CD4-positive, alpha-beta T cell treated with Interleukin-21 for 1 hour (primary cell): Measurements from ENCODE around the gene SLC24A3.

Source experiments
- DNase-seq: peaks from one replicate; pipeline ENCODE4 v3.0.0-alpha.2; 2020

Gene SLC24A3

GRCh38 chr20:19562426-19562825 is 350.0 kb downstream of the SLC24A3 start:
- DNase-seq, result no peak

GRCh38 chr20:19564261-19564660 is 351.8 kb downstream of the SLC24A3 start:
- DNase-seq, result no peak

GRCh38 chr20:19565736-19566135 is 353.3 kb downstream of the SLC24A3 start:
- DNase-seq, result no peak

GRCh38 chr20:19566226-19566945 is 353.9 kb downstream of the SLC24A3 start:
- no peak for DNase-seq

GRCh38 chr20:19568128-19568527 is 355.7 kb downstream of the SLC24A3 start:
- DNase-seq, result no peak

GRCh38 chr20:19571996-19572395 is 359.6 kb downstream of the SLC24A3 start:
- no peak for DNase-seq

GRCh38 chr20:19577692-19578091 is 365.2 kb downstream of the SLC24A3 start:
- no peak for DNase-seq

- no peak for DNase-seq
These were observed 370.3 kb downstream of the SLC24A3 start for GRCh38 chr20:19582782-19583181.

- DNase-seq, result peak; percentile 4
These were observed 371.2 kb downstream of the SLC24A3 start for GRCh38 chr20:19583532-19584175.

GRCh38 chr20:19588241-19588640 is 375.8 kb downstream of the SLC24A3 start:
- DNase-seq, result no peak

- DNase-seq, result no peak
These were observed 376.3 kb downstream of the SLC24A3 start for GRCh38 chr20:19588732-19589131.

GRCh38 chr20:19589787-19590362 is 377.4 kb downstream of the SLC24A3 start:
- DNase-seq, result no peak

GRCh38 chr20:19590382-19590781 is 377.9 kb downstream of the SLC24A3 start:
- no peak for DNase-seq

- no peak for DNase-seq
These were observed 381.3 kb downstream of the SLC24A3 start for GRCh38 chr20:19593762-19594161.

GRCh38 chr20:19594896-19595295 is 382.5 kb downstream of the SLC24A3 start:
- no peak for DNase-seq

GRCh38 chr20:19598117-19598850 is 385.8 kb downstream of the SLC24A3 start:
- no peak for DNase-seq

- no peak for DNase-seq
These were observed 386.8 kb downstream of the SLC24A3 start for GRCh38 chr20:19599200-19599599.

- no peak for DNase-seq
These were observed 387.6 kb downstream of the SLC24A3 start for GRCh38 chr20:19600042-19600441.

GRCh38 chr20:19601126-19601810 is 388.8 kb downstream of the SLC24A3 start:
- no peak for DNase-seq

- DNase-seq, result no peak
These were observed 390.4 kb downstream of the SLC24A3 start for GRCh38 chr20:19602675-19603375.

- DNase-seq, result no peak
These were observed 390.9 kb downstream of the SLC24A3 start for GRCh38 chr20:19603376-19603750.

GRCh38 chr20:19605786-19606485 is 393.5 kb downstream of the SLC24A3 start:
- no peak for DNase-seq
